OCI-LY3 (cell line): ENCODE data around the gene MAK.

Experiments
- H2AFZ ChIP-seq: fragments of 200-600, 300-600 bp; shearing (Covaris generic); 2 replicates; pipeline ENCODE4 v1.6.0; 2014; ENCODE audit warnings: antibody characterized with exemption, low read depth, low read length
- H3K27ac ChIP-seq: fragments of 200-600, 300-600 bp; sonication (generic); 2 replicates; pipeline ENCODE4 v1.5.1; 2014; ENCODE audit warnings: mild to moderate bottlenecking, low read length, moderate library complexity, mixed read lengths
- H3K27me3 ChIP-seq: fragments of 200-600, 300-600 bp; sonication (generic); 2 replicates; pipeline ENCODE4 v1.6.1; 2014; ENCODE audit warnings: low read depth, low read length, mixed read lengths
- H3K36me3 ChIP-seq: fragments of 200-600, 300-600 bp; sonication (generic); replicated peaks from 2 replicates; pipeline ENCODE3; 2014; ENCODE audit warnings: low read depth, low read length, mixed read lengths
- H3K4me1 ChIP-seq: fragments of 300-600, 200-600 bp; sonication (generic); 2 replicates; pipeline ENCODE4 v1.6.1; 2014; ENCODE audit warnings: low read length, mixed read lengths
- H3K4me2 ChIP-seq: fragments of 200-600, 300-600 bp; sonication (generic); 2 replicates; pipeline ENCODE4 v1.6.1; 2014; ENCODE audit warnings: low read length, mixed read lengths
- H3K4me3 ChIP-seq: fragments of 300-600, 200-600 bp; sonication (generic); 2 replicates; pipeline ENCODE4 v1.5.1; 2014; ENCODE audit warnings: antibody characterized with exemption, mild to moderate bottlenecking, low read length, moderate library complexity
- H3K79me2 ChIP-seq: fragments of 300-600, 200-600 bp; shearing (Covaris generic); 2 replicates; pipeline ENCODE4 v1.6.1; 2014; ENCODE audit warnings: mild to moderate bottlenecking, low read length, mixed read lengths
- H3K9ac ChIP-seq: fragments of 300-600, 200-600 bp; shearing (Covaris generic); 2 replicates; pipeline ENCODE4 v1.6.0; 2014; ENCODE audit warnings: mild to moderate bottlenecking, low read length, moderate library complexity
- H3K9me3 ChIP-seq: fragments of 200-600, 300-600 bp; shearing (Covaris generic); 2 replicates; pipeline ENCODE4 v1.6.1; 2014; ENCODE audit warnings: low read length, mixed read lengths; ENCODE audit not compliant: insufficient read depth
- H4K20me1 ChIP-seq: fragments of 200-600, 300-600 bp; sonication (generic); 2 replicates; pipeline ENCODE4 v1.6.1; 2016; ENCODE audit warnings: low read length, mixed read lengths; ENCODE audit not compliant: insufficient read depth
- CTCF ChIP-seq: fragments of 200-600, 300-600 bp; sonication (generic); IDR thresholded peaks from 2 replicates; pipeline ENCODE4 v1.5.1; 2014; ENCODE audit warnings: antibody characterized with exemption, low read length, low read depth
- EZH2phosphoT487 ChIP-seq: fragments of 200-600 bp; shearing (Covaris generic); IDR thresholded peaks from 2 replicates; pipeline ENCODE4 v1.6.1; 2018; ENCODE audit warnings: antibody characterized with exemption, mixed run types, low read depth

The MAK gene

GRCh38 chr6:10769419-10769818 is 68.9 kb downstream of the MAK start:
- no peak for TF ChIP-seq EZH2phosphoT487
- no peak for TF ChIP-seq CTCF

GRCh38 chr6:10763006-10763405 is 75.3 kb downstream of the MAK start:
- Histone ChIP-seq H3K4me3 (no peak overlapping the region), H3K79me2 (no peaks in the 10 kb centered on the region), H3K9ac (no peak overlapping the region), H4K20me1 (no peaks in the 10 kb centered on the region), H3K4me1 (no peaks in the 10 kb centered on the region), H3K36me3 (peaks cover under 1% of the 10 kb centered on the region), H2AFZ (no peak overlapping the region), H3K27ac (no peak overlapping the region), H3K9me3 (no peaks in the 10 kb centered on the region), H3K27me3 (no peaks in the 10 kb centered on the region), H3K4me2 (no peak overlapping the region)
- TF ChIP-seq CTCF, result no peak

More at GRCh38 chr6:10769419-10769818, 68.9 kb downstream of the MAK start:
- H3K4me2 ChIP-seq, result no peak overlapping the region
- H3K9ac ChIP-seq, result no peak overlapping the region
- no peaks in the 10 kb centered on the region for H3K4me1 ChIP-seq
- H3K9me3 ChIP-seq, result no peaks in the 10 kb centered on the region
- H4K20me1 ChIP-seq, result no peaks in the 10 kb centered on the region
- H3K27ac ChIP-seq, result no peak overlapping the region
- H3K4me3 ChIP-seq, result no peak overlapping the region
- no peaks in the 10 kb centered on the region for H3K27me3 ChIP-seq
- H3K36me3 ChIP-seq, result no peaks in the 10 kb centered on the region
- H3K79me2 ChIP-seq, result no peaks in the 10 kb centered on the region
- H2AFZ ChIP-seq, result no peak overlapping the region

- Histone ChIP-seq H3K27me3 (no peaks in the 10 kb centered on the region), H3K27ac (no peak overlapping the region), H3K4me3 (no peak overlapping the region), H3K79me2 (no peaks in the 10 kb centered on the region), H3K36me3 (peaks cover 2% of the 10 kb centered on the region), H3K4me2 (no peak overlapping the region), H3K9me3 (no peaks in the 10 kb centered on the region), H4K20me1 (no peaks in the 10 kb centered on the region), H3K4me1 (no peaks in the 10 kb centered on the region), H2AFZ (no peak overlapping the region), H3K9ac (no peak overlapping the region)
- no peak for TF ChIP-seq CTCF
- TF ChIP-seq EZH2phosphoT487, result no peak
These were observed 78.4 kb downstream of the MAK start for GRCh38 chr6:10759884-10760329.

- no peak overlapping the region for H2AFZ ChIP-seq
- peak; percentile 26 for TF ChIP-seq CTCF
- no peak for TF ChIP-seq EZH2phosphoT487
- H3K79me2 ChIP-seq, result no peaks in the 10 kb centered on the region
- no peaks in the 10 kb centered on the region for H3K9me3 ChIP-seq
- no peaks in the 10 kb centered on the region for H3K27me3 ChIP-seq
- H3K4me2 ChIP-seq, result no peak overlapping the region
- H3K27ac ChIP-seq, result no peak overlapping the region
- H4K20me1 ChIP-seq, result no peaks in the 10 kb centered on the region
- no peaks in the 10 kb centered on the region for H3K4me1 ChIP-seq
- H3K36me3 ChIP-seq, result peaks cover 2% of the 10 kb centered on the region
- no peak overlapping the region for H3K4me3 ChIP-seq
- H3K9ac ChIP-seq, result no peak overlapping the region
These were observed 79.0 kb downstream of the MAK start for GRCh38 chr6:10759312-10759839.
